Body of pancreas (tissue), 4 donors: ENCODE data around the gene RHOC. TPM values are rescaled to one million over a fixed set of nuclear protein-coding genes. Genes with fewer than 3 reads are reported as not detected.

Experiments
- ATAC-seq: fragments of 150-250 bp; one replicate; pipeline ENCODE4 v1.9.1; 2016
- DNase-seq, 4 donors: peaks; one replicate each; pipeline ENCODE4 v3.0.0-alpha.2; 2019
- H3K27ac ChIP-seq, 4 donors: fragments of 200-600 bp; sonication (generic); 1 replicate in 3 of 4; 2 replicates in 1 of 4; pipeline versions ENCODE4 v1.5.1 to v1.6.1; 2016 to 2019; ENCODE audit warnings: mild to moderate bottlenecking in 1 of 4, mixed read lengths in 1 of 4, moderate library complexity in 1 of 4
- H3K27me3 ChIP-seq, 2 donors: fragments of 200-600 bp; sonication (generic); one replicate each; pipeline ENCODE4 v1.6.0; 2016; ENCODE audit warnings: mild to moderate bottlenecking in 1 of 2
- H3K36me3 ChIP-seq, 2 donors: fragments of 200-600 bp; sonication (generic); replicated peaks in 1 of 2; 2 replicates each; pipeline ENCODE4 v1.5.1; 2016; ENCODE audit warnings: low read depth in 2 of 2; ENCODE audit not compliant: insufficient read depth in 1 of 2
- H3K4me1 ChIP-seq: fragments of 200-600 bp; sonication (generic); one replicate; pipeline ENCODE4 v1.6.0; 2016
- H3K4me3 ChIP-seq, 2 donors: fragments of 200-600 bp; sonication (generic); 1 replicate in 1 of 2; 2 replicates in 1 of 2; pipeline ENCODE4 v1.5.1; 2016 to 2019
- H3K9me3 ChIP-seq, 3 donors: fragments of 200-600 bp; sonication (generic); 1 replicate in 2 of 3; 2 replicates in 1 of 3; pipeline ENCODE4 v1.5.1; 2016
- CTCF ChIP-seq, 7 experiments: fragments of 450-650 bp in 4 of 7; fragments of 200-600 bp in 3 of 7; sonication (generic) in 3 of 7; IDR thresholded peaks; one replicate each; pipeline ENCODE4 v1.5.1; 2016 to 2019; ENCODE audit warnings: antibody characterized with exemption in 7 of 7
- POLR2A ChIP-seq, 3 donors: fragments of 450-650 bp; IDR thresholded peaks; one replicate each; pipeline ENCODE4 v1.6.1; 2016; ENCODE audit warnings: antibody characterized with exemption in 3 of 3, mild to moderate bottlenecking in 2 of 3
- WGBS, 2 donors: methylation state at CpG; one replicate each; pipeline ENCODE4 v1.1.5; 2017; 5-methylcytosine and 5-hydroxymethylcytosine counted together
- intact Hi-C: fragments of 100-400 bp; cut with DNase I; formaldehyde crosslinking; loops from one replicate; pipeline ENCODE4 v1.15.1; 2023
- total RNA-seq, 2 donors: library from RNA; depleted of rRNA; stranded (reverse); fragments of >200 nt; gene quantifications; one replicate each; pipeline ENCODE4 v1.1.0, GENCODE V29; 2016

The RHOC gene
- total RNA-seq, 2 donors from 2014 or later, result 75.5 to 136 TPM

- Histone ChIP-seq H3K27me3 (no peaks in the 10 kb centered on the region), H3K4me1 (no peaks in the 10 kb centered on the region), H3K27ac (no peak overlapping the region), H3K36me3 (peaks cover 4 to 9% of the 10 kb centered on the region in 2 donors), H3K4me3 (no peak overlapping the region), H3K9me3 (no peaks in the 10 kb centered on the region)
- ATAC-seq (no peak), DNase-seq (no peak)
- no peak for TF ChIP-seq POLR2A (IDR thresholded peaks at IDR 0.05)
- no peak for TF ChIP-seq CTCF (IDR thresholded peaks at IDR 0.05)
- WGBS, 2 donors, result 88 to 89% methylated on average over 7 to 9 of the region's 9 CpGs
- intact Hi-C loops, result no loop called here
These were observed 17.6 kb downstream of the RHOC start for GRCh38 chr1:112689196-112689841.

- no peak overlapping the region for H3K4me3 ChIP-seq
- intact Hi-C loops, result no loop called here
- TF ChIP-seq POLR2A (IDR thresholded peaks at IDR 0.05) (no peak), CTCF (IDR thresholded peaks at IDR 0.05) (no peak)
- H3K36me3 ChIP-seq, result peaks cover under 1 to 8% of the 10 kb centered on the region in 2 donors
- no peaks in the 10 kb centered on the region for H3K27me3 ChIP-seq
- no peak overlapping the region for H3K27ac ChIP-seq
- WGBS, 2 donors, result 71 to 93% methylated on average over 13 of the region's 13 CpGs
- no peaks in the 10 kb centered on the region for H3K9me3 ChIP-seq
- H3K4me1 ChIP-seq, result no peaks in the 10 kb centered on the region
- DNase-seq (no peak), ATAC-seq (no peak)
These were observed 18.1 kb downstream of the RHOC start for GRCh38 chr1:112688781-112689193.

GRCh38 chr1:112687785-112688496 lies 19.0 kb downstream of the RHOC start:
- WGBS, 2 donors, result 87 to 91% methylated on average over 13 of the region's 13 CpGs
- DNase-seq (no peak), ATAC-seq (no peak)
- intact Hi-C loops, result no loop called here
- no peaks in the 10 kb centered on the region for H3K4me1 ChIP-seq
- H3K4me3 ChIP-seq, result no peak overlapping the region
- no peaks in the 10 kb centered on the region for H3K9me3 ChIP-seq
- H3K27ac ChIP-seq, result no peak overlapping the region
- peaks cover 0 to 8% of the 10 kb centered on the region in 2 donors for H3K36me3 ChIP-seq
- TF ChIP-seq POLR2A (IDR thresholded peaks at IDR 0.05) (no peak), CTCF (IDR thresholded peaks at IDR 0.05) (no peak)
- H3K27me3 ChIP-seq, result no peaks in the 10 kb centered on the region

GRCh38 chr1:112687361-112687760 lies 19.6 kb downstream of the RHOC start:
- no peak overlapping the region for H3K4me3 ChIP-seq
- intact Hi-C loops, result no loop called here
- no peak for ATAC-seq
- no peaks in the 10 kb centered on the region for H3K27me3 ChIP-seq
- H3K36me3 ChIP-seq, result peaks cover 0 to 8% of the 10 kb centered on the region in 2 donors
- no peak overlapping the region for H3K27ac ChIP-seq
- no peaks in the 10 kb centered on the region for H3K9me3 ChIP-seq
- no peaks in the 10 kb centered on the region for H3K4me1 ChIP-seq
- DNase-seq, result no peak
- WGBS, 2 donors, result 75 to 84% methylated on average over 4 of the region's 4 CpGs
- TF ChIP-seq POLR2A (IDR thresholded peaks at IDR 0.05) (no peak), CTCF (IDR thresholded peaks at IDR 0.05) (no peak)
